ENCODE results near the gene SND1.

The SND1 gene

DNA sequence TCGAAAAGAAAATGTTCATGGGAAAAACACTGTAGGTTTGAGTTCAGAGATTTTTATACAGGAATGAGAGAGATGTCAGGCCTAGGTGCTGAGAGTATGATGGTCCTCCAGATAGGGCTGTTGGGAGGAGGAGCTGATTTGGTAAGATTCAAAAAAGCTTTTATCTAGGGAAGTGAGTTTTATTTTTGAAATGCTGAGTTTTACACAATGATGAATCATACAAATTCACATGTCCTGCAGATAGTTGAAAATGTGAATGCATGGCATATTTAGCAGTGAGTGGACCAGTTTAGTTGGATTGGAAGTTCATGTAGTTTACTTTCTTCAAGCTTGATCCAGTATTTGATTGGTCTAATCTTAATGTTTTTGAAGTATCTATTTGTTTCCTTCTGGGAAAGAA, 224.4 kb downstream of the SND1 start:
- no peak for DNase-seq

DNA sequence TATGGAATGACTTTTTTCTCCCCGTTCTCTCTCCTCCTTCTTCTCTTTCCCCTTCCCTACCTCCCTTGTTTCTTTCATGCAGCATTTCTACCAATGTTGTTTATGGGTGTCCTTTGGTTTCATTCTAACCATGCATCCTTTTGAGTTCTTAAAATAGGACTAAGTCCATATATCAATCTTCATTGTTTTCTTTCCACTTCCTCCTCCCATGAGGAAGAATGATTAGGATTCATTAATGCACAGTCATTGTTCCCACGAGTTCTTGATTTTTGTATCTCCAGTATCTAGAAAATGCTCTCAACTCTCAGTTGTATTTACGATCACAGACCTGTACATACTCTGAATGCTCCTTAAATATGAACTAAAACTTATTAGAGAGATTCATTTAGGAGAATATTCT, 226.0 kb downstream of the SND1 start:
- DNase-seq, result no peak

GRCh38 chr7:127878791-127879190, 226.8 kb downstream of the SND1 start:
- DNase-seq, result no peak

- DNase-seq, result no peak
These were observed 227.4 kb downstream of the SND1 start for GRCh38 chr7:127879436-127879835.

- no peak for DNase-seq
These were observed 227.9 kb downstream of the SND1 start for GRCh38 chr7:127879942-127880341.

GRCh38 chr7:127880454-127880853, 228.5 kb downstream of the SND1 start:
- DNase-seq, result no peak

DNA sequence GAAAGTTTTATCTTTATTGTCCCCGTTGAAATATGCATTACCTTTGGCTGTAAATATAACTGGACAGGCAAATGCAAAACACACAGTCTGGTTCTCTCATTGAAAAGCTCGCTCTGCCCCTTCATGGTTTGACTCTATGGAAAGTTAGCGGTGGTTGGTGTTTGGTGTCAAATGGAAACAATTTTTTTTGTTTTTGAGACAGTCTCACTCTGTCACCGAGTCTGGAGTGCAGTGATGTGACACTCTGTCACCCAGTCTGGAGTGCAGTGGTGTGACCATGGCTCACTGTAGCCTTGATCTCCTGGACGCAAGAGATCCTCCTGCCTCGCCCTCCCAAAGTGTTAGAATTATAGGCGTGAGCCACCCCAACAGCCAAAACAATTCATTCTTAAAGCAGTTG, 229.6 kb downstream of the SND1 start:
- no peak for DNase-seq

- no peak for DNase-seq
These were observed 230.4 kb downstream of the SND1 start for GRCh38 chr7:127882313-127882920.

GRCh38 chr7:127884066-127884559, 232.1 kb downstream of the SND1 start:
- DNase-seq, result no peak

DNA sequence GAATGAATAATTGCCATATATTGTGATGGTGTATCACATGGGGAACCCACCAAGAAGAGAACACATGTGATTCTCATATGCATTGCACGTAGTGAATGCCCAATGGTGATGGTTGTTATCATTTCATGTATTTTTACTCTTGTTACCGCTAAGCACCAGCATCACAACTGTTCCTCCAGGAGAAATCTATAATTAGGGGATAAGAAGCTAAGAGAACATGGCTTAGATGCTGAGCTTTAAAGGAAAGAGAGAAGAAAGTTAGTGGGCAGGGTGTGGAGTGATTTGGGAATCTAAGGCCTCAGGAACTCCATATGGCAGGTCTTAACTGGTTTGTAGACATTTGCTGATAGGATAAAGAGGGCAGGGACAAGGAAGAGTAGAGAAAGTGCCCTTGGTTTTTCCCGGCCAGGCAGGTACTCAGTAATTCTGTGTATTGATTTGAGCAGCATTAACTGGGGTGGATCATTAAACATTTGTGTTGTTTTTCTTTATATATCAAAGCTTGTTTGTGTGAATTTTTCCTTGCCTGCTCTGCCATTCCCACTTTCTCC, 233.3 kb downstream of the SND1 start:
- no peak for DNase-seq

DNA sequence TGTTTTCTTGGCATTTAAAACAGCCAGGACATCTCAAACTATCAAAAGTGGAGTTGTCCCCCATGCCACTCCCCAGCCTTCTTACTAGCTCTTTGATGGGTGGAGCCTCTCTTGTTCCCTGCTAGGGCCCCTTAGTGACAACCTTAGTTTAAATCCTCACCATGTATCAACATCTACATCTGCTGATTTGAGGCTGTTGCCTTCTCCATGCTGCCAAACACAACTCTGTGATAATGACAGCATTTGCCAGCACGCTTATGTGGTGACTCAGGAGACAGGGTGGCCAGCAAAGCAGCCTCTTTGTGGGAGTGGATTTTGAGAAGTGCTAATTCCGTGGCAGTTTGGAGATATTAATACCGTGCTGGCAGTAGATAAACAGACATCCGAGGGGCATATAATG, 233.8 kb downstream of the SND1 start:
- no peak for DNase-seq

DNA sequence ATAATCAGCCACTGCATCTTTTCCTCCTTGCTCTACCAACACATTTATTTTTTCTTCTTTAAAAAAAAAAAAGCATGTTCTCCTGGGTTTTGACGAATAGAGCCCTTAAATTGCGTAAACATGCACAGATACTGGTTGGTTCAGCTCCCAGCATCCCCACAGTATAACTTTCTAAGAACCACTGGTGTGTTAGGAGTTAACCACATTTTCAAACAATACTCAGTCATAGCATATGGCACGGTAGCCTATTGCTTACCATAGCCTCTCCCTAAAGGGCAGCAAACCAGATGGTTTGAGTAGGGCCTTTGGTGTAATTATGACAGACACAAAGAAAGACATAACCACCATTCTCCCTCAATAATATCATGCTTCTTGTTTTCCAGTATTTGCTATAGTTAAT, 234.3 kb downstream of the SND1 start:
- DNase-seq, result no peak

DNA sequence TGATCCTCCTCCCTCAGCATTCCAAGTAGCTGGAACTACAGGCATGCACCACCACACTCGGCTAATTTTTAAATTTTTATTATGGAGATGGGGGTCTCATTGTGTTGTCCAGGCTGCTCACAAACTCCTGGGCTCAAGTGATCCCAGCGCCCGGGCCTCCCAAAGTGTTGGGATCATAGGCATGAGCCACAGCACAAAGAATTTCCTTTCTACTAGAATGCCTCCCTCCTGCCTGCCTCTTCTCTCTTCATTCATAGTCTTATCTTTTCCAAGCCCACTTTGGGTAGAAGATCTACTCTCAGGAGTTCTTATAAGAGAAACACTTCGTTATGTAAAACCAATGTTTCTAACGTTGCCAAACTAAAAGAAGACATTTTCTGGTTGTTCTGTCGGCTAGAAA, 235.1 kb downstream of the SND1 start:
- DNase-seq, result no peak

DNA sequence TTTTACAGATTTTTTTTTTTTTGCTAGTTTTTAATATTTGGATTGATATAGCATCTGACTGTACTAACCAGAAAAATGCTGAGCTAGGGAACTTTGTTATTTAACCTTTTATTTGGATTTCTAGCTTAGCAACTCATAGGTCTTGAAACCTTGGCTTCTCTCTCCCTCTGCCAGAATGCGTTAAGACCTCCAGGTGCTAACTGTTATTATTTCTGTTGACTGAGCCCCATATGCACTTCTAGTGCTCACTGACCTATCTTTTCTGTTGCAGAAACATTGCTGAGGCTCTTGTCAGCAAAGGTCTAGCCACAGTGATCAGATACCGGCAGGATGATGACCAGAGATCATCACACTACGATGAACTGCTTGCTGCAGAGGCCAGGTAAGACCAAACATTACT, 235.6 kb downstream of the SND1 start:
- DNase-seq, result no peak

GRCh38 chr7:127888411-127888810, 236.4 kb downstream of the SND1 start:
- DNase-seq, result no peak

DNA sequence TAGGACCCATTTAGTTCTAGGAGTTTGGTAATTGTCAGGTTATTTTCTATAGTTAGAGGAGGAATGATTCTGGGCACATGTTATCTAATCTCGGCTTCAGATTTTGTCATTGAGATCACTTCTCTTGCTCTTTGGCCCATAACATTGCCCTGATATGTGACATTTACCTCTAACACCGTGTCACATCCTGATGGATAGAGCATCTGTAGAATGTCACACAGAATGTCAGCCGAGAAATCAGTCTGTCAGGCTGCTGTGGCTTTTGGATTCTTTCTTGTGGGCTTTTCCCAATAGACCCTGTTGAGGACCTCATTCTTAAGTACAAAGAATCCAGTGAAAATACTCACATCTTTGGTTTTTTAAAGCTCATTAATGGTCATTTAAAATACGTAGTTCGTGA, 236.8 kb downstream of the SND1 start:
- no peak for DNase-seq

- DNase-seq, result no peak
These were observed 237.7 kb downstream of the SND1 start for GRCh38 chr7:127889677-127890076.

- no peak for DNase-seq
These were observed 238.7 kb downstream of the SND1 start for GRCh38 chr7:127890726-127891125.

GRCh38 chr7:127891144-127891543, 239.2 kb downstream of the SND1 start:
- no peak for DNase-seq

DNA sequence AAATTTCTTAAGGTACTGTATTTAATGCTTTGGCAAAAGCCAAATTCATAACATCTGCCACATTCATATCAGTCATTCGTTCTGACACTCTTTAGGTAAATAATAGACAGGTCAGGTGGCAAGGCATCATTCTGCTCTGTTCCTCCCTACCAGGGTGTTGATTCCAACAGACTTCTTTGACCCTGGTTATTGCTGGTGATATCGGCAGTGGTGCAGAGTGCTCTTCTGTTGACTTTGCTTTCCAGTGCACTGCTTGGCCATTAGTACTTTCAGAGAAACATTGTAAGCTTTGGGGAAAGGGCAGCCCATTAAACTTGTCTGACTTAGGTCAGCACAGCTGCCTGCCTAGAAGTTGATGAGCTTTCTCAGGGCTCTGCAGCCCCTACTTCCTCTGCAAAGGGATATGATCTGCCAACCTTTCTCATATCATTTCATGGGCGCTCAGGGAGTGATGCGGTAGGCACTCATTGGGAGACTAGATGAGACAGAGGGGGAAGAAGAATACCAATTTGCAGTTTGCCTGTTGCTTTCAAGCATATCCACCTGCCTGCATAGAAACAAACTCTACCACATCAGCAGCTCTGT, 240.0 kb downstream of the SND1 start:
- DNase-seq, result no peak

GRCh38 chr7:127892488-127893314, 240.7 kb downstream of the SND1 start:
- no peak for DNase-seq

DNA sequence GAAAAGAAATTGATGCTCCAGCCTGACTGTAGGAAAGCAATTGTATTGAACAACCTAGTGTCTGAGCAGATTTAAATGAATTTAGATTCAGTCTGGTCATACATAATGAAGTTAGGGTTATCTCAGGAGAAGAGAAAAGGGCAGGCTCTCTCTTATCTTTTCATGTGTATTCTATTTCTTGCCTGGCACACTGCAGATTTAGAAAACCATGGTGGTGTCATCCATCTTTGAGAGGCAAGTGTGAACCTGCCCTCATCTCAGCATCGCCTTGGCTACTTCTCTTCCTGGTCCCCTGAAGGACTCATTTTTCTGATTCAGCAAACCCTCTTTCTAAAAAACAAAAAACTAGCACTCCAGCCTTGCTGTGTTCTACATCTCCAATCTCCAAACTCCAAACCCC, 241.6 kb downstream of the SND1 start:
- DNase-seq, result no peak

- no peak for DNase-seq
These were observed 242.6 kb downstream of the SND1 start for GRCh38 chr7:127894588-127894987.

DNA sequence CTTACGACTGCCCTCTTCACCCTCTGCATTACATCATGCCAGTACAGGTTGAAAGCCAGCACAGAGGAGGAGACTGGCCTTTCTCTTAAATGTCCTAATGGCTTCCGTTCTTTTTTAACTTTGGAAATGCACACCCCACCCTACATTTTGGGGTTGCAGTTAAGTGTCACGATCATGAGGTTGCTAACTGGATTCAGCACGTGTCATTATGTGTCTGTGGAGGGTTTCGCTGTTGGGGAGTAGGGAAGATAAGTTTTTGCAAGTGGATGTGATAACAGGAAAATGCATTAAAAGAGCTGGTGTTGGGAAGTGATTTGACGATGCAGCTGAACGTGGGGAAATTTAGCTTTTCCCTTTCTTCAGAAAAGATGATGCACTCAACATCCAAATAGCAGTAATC, 243.4 kb downstream of the SND1 start:
- no peak for DNase-seq

Measured in activated CD4-positive, alpha-beta T cell treated with anti-CD3 and anti-CD28 coated beads for 48 hours (primary cell).